GM19467 (cell line): Measurements from ENCODE around the gene CYP11A1.

ENCODE experiments used
- ATAC-seq: cut with Tn5 transposase; IDR thresholded peaks from one replicate; pipeline ENCODE4 v1.9.1; 2021; ENCODE audit warnings: mild to moderate bottlenecking, moderate library complexity; ENCODE audit not compliant: unreplicated experiment

CYP11A1 gene

GRCh38 chr15:74306781-74307217, 60.6 kb downstream of the CYP11A1 start:
- ATAC-seq: no peak

GRCh38 chr15:74305687-74306086, 61.8 kb downstream of the CYP11A1 start:
- ATAC-seq: no peak

GRCh38 chr15:74304431-74304830, 63.0 kb downstream of the CYP11A1 start:
- no peak for ATAC-seq

GRCh38 chr15:74303741-74304309, 63.6 kb downstream of the CYP11A1 start:
- no peak for ATAC-seq

DNA sequence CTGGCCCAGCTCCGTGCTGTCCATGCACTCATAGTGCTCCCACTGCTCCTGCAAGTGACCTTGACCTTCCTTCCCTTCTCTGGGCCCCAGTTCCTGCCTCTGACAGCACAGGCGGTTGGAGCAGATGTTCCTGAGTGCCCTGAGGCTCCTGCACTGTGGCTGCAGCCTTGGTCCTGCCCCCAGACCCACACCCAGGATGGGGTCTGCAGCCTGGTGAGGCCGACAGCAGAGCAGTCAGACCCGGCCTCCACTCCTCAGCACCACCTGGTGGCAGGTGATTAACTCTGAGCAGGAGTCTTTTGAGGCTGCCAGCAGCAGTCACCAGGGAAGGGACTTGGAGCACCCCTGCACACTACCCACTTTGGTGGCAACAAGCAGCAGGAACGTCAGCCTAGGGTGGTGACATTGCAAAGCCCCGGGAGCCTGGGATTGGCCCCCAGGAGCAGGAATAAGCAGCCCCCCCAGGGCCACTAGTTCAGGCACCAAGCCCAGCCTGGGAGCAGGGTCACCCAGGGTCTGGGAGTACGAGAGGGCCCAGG, 64.6 kb downstream of the CYP11A1 start:
- no peak for ATAC-seq

DNA sequence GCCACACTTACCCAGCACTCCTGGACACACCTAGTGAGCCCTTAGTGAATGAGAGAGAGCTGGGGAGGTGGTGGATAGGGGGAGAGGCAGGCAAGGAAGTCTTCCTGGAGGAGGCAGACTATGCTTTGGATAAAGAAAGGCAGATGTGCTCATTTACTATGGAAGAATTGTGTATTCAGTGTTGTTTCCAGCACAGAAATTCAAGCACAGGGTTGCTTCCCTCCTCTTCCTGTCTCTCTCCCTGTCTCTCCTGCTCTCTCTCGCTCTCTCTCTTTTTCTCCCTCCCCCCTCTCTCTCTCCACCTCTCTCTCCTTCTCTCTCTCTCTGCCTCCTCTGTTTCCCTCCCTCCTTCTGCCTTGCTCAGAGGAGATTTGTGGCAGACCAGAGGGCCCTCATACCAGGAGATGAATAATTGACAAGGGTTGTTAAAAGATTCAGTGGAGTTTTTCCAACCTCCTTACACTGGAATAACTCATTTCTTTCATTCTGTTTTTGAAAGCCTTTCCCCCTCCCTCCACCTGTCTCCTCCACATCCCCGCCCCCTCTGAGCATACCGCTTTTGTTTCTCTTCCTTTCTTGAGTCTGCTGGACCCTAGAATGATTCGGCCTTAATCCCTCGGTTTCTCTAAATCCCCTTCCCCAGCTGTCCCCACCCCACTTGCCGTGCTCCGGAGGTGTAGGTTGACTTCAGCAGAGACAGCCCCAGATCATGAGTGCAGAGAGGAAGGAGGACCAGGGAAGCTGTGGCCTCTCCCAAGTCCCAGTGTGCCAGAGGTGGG, 65.7 kb downstream of the CYP11A1 start:
- no peak for ATAC-seq

DNA sequence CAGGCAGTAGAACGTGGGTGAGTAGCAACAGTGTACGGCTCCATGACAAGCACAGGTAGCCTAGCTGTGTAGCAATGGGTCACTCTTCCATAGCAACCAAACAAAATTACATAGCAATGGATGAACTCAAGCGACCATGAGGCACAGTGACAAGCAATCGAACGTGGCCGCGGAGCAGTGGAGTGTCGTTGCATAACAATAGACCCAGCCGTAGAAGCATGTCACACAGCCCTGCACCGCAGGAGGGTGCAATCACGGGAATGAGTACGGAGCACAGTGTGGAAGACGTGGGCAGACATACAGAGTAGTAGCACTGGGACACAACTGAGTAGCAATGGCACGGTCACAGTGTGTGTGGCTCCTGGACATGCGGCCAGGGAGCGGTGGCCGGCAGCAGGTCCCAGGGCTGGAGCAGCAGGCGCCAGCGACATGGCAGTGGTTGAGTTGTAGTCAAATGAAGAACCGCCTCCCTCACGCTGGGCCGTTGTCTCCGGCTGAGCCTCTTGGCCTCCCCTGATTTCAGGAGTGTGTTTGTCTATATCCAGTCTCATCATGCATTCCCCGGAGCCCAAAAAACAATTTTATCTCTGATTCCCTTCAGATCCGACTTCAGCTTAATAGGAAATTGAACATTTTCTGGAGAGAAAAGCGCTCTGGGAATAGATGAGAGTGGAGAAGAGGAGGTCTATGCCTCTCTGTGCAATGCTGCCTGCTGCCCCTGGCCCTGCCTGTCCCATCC, 67.2 kb downstream of the CYP11A1 start:
- no peak for ATAC-seq

GRCh38 chr15:74297887-74298286, 69.6 kb downstream of the CYP11A1 start:
- no peak for ATAC-seq

DNA sequence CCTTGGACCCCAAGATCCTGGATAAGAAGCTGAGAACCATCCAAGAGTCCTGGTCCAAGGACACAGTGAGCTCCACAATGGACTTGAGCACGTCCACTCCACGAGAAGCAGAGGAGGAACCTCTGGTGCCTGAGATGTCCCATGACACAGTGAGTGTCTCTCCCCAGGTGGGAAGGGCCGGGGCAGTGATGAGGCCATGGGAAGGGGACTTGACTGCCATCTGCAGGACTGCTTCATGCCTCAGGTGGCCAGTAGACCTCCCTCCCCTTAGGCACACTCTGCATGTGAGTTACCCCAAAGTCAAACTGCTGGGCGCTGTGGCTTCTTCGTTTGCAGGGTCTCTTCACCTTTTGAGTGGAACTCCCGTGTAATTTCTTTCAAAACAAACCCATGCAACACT, 71.6 kb downstream of the CYP11A1 start:
- ATAC-seq: no peak

DNA sequence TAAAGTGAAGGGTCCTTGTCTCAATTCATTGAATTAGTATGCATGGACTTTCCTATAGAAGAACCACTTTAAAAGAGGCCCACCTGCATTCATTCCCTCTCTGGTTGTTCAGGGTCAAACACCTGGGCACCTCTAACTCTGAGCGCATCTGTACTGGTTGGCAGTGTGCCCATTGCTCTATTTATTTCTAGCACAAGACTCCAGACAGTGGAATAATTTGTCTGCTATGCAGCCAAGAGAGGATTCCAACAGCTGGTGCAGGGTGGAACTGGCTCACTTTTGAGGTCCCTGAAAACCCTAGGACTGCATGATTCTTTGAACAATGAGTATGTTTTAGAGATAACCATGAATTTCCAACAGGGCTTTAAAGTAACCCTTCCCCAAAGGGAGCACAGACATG, 73.4 kb downstream of the CYP11A1 start:
- no peak for ATAC-seq

DNA sequence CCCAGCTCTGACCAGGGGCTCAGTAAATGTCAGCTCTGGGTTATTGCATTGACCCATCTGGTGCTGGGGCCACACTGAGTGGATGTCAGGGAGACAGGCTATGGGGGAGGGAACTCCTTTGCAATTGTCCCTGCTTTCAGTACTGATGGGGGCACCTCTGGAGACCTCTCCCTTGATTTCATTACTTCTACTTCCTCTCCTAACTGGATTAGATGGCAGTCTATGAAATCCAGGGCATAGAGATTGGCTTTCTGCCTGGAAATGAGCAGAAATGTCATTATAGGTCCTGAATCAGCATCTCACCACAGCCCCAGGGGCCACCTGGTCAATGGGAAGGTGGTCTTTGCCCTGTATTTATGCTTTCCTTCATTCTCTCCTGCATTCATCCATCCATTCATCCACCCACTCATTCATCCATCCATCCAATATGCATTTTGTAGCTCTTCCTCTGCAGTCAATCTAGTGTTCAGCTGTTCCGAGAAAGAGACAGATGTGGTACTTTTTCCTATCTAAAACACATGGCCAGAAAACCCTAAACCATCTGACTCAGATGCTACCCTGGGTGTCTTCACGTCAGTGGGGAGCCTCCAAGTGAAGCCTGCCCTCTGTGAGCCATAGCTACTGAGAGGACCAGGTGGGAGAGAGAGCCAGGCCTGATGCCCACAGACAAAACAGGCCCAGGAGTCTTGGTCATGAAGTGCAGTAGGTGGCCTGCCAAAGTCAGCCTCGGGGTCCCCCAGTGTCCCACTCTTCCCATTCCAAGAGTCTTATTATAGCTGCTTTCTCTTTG, 74.2 kb downstream of the CYP11A1 start:
- no peak for ATAC-seq

DNA sequence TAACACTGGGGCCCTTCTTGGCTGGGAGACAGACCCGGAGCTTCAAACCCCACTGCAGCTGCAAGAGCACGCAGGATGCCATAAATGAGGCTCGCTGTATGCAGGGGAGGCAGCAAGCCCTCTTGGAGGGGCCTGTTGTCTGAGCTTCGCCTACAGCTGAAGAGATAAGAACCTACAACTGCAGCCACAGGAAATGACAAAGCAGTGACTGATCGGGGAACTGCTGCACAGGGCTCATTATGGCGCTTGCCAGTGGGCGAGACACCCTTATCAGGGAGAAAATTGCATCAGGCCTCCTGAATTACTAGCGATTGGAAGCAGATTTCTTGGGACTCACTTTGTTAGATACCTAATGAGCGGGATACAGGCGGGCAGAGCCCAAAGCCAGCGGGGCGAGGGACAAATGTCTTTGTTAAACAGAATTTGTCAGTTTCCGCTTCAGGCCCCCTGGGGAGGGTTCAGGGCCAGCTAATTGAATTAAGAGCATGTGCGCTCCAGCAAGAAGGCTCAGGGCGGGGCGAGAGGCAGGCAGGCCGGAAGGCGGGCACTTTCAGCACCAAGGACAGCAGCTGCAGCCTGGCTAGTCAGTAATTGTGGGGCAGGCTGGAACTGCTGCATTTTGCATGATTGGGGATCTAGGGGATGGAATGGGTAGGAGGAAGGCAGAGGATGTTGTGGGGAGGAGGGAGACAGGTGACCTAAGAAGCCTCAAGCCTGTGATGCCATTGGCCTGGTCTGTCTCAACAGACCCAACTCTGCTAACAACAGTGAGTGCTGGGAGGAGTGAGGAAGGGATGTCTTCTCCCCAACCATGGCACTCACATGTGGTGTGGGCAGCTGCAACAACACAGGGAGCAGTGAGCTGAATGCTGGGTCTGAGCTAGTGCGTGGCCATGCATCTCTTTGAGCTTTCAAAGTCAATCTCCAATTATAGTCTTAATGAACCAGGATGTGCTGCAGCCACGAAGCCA, 76.1 kb downstream of the CYP11A1 start:
- ATAC-seq: no peak

- no peak for ATAC-seq
Measured at GRCh38 chr15:74290645-74291044, 76.8 kb downstream of the CYP11A1 start.

DNA sequence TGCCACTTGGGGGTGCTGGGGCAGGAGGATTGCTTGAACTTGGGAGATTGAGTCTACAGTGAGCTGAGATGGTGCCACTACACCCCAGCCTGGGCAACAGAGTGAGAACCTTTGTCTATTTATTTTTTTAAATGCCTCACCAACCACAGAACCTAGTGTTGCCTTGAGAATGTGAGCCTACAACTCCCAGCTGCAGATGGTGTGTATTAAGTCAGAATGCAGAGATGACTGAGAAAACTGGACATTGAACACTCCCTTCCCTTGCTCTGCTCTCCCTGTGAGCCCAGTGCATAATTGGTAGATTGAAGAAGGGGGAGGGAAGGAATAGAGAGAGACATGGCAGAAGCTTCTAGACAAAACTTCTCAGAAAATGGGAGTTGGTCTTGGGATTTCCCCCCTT, 77.8 kb downstream of the CYP11A1 start:
- no peak for ATAC-seq
